Adipose tissue (tissue), 3 donors: ENCODE data around the gene SLX4IP. TPM values are rescaled to one million over a fixed set of nuclear protein-coding genes. Genes with fewer than 3 reads are reported as not detected.

ENCODE experiments used
- H3K27ac ChIP-seq: one replicate; pipeline ENCODE4 v1.5.1; 2013; ENCODE audit warnings: low read depth, low read length
- WGBS, 3 donors: extraction: QIAGEN DNeasy Blood & Tissue Kit; methylation state at CpG; one replicate each; pipeline ENCODE4 v1.1.7; 2013; 5-methylcytosine and 5-hydroxymethylcytosine counted together
- polyA plus RNA-seq, 3 donors: library from polyadenylated mRNA; stranded (reverse); fragments of 200-250 nt; gene quantifications; one replicate each; pipeline ENCODE4 v1.2.3, GENCODE V29; 2013
- donor health status: healthy with polysubstance abuse.
- donor health status: Bipolar disorder and iron deficiency.
- donor health status: healthy.

Gene SLX4IP
- polyA plus RNA-seq, 3 donors = 0.62 to 1.6 (median 1.1) TPM

DNA sequence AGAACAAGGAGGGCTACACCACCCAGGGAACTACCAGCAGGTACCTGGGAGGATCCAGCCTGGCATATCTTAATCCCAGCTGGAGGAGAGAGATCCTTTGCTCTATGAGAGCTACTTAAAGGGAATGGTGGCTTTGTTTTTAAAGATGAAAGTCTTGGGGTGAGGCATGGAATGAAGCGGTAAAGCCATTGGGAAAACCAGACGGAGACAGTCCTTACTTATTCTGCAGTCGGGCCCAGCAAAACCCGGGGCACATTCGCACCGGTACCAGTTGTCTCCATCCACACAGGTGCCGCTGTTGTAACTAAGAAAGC, 208.4 kb downstream of the SLX4IP start:
- H3K27ac ChIP-seq = no peak overlapping the region
- WGBS, 3 donors = 87 to 97% (median 92%) methylated on average over 7 of the region's 7 CpGs

DNA sequence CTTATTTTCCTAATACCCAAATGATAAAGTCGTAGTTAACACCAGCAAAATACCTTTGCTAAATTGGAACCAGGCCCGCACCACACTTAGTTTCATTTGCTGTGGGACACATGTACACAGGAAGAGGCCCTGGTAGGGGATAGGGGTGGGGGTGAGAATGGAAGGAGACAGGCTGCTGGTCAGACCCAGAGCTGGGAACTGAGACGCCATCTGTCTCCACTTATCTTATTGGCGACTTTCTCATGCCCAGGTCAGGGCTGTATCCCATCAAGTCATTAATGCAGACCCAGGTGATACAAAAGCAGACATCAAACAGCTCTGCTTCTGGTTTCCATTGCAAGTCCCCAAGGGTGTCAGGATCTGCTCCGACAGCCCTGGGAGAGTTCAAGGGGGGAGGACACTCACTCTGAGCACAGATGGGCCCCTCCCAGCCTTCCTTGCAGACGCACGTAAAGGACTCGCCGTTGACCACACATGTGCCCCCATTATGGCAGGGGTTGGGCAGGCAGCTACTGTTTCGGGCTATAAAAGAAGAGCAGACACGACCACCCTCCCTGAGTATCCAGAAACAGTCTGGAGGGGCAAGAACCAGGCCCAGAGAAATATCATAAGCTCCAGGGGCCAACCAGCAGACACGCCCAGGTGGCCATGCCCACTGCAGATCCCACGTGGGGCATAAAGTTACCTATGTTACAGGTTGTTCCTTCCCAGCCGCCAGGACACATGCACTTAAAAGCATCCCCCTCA, 209.5 kb downstream of the SLX4IP start:
- WGBS, 3 donors = 80 to 81% (median 80%) methylated on average over 14 of the region's 14 CpGs
- no peak overlapping the region for H3K27ac ChIP-seq

DNA sequence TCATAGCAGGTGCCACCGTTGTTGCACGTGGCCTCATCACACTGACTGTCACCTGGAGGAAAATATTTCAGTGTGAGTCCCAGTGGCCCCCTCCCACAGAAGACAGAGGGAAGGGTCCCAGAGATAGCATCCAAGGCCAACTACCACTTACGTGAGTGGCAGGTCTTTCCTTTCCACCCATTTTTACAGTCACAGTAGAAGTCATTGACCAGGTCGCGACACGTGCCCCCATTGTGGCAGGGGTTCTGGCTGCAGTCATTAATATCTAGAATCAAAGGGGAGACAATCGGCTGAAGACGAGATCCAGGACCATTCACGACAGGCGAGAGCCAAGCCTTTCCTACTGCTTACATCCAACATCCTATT, 210.1 kb downstream of the SLX4IP start:
- no peak overlapping the region for H3K27ac ChIP-seq
- 84 to 88% (median 88%) methylated on average over 10 of the region's 10 CpGs for WGBS, 3 donors

DNA sequence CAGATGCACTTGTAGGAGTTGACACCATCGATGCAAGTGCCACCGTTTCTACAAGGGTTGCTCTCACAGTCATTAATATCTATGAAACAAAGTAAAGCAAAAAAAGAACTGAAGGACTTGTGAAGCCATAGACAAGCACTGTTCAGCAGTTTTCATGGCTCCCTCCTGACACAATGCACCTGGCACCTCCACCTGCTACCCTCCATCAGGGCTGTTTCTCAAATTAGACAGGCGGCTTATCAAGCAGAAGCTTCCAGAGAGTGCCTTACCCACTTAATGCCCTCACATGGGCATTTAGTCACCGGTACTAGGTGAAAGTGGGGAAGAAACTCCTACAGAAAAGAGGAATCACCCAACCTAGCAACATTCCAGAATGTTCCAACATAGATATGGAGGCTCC, 210.9 kb downstream of the SLX4IP start:
- H3K27ac ChIP-seq = no peak overlapping the region
- WGBS, 3 donors = 81 to 87% (median 86%) methylated on average over 4 of the region's 4 CpGs

DNA sequence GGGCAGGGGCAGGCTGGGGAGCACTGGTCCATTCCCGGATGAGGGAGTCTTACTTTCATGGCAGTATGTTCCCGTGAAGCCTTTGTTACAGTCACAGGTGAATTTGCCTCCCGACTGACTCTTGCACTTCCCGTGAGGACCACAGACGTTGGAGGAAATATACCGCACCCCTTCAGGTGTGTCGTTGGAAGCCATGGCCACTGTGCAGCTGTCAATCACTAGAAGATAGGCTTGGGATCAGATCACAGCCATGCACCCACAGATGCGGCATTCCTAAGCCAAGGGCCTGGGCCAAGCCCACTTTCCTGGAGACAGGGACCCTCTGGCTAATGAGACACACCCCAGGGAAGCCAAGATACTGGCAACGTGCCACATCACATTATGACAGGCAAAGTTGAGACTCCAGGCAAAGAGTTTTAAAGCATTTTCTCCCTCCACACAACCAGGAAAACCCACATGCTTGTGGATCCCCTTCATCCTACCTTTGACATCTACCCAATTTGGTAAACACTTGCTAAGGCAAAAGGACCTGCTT, 211.8 kb downstream of the SLX4IP start:
- H3K27ac ChIP-seq = no peak overlapping the region
- 85 to 92% (median 85%) methylated on average over 9 of the region's 9 CpGs for WGBS, 3 donors

DNA sequence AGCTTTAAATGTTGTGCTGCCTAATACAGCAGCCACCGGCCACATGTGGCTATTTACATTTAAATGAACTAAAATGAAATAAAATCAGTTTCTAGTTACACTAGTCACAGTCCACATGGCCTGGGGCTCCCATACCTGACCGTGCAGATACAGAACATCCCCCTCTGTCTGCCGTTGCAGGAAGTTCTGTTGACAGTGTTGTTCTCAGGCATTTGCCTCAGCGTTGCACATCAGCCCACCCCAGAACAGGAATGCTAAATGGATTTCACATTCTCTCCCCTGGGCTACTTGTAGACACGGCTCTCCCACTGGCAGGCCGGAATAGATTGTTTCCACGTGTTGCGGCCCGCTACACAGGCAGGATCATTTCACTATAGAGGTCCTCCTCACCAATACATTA, 212.4 kb downstream of the SLX4IP start:
- 68 to 77% (median 71%) methylated on average over 9 of the region's 9 CpGs for WGBS, 3 donors
- H3K27ac ChIP-seq = no peak overlapping the region

DNA sequence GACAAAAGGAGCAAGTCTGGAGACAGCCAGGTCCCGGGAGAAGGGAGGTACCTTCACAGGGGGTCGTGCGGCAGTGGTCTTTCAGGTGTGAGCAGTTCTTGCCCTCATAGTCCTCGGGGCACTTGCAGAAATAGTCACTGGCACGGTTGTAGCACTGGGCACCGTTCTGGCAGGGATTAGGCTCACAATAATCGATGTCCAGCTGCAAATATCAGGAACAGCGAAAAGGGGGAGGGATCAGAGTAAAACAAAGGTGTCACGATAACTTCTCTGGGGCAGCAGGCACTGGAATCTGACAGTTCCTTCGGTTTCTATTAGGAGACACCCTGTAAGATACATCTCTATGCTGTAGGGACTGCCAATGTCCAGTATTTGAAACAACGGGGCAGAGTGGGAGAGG, 212.8 kb downstream of the SLX4IP start:
- WGBS, 3 donors = 82 to 89% (median 86%) methylated on average over 11 of the region's 11 CpGs
- no peak overlapping the region for H3K27ac ChIP-seq

DNA sequence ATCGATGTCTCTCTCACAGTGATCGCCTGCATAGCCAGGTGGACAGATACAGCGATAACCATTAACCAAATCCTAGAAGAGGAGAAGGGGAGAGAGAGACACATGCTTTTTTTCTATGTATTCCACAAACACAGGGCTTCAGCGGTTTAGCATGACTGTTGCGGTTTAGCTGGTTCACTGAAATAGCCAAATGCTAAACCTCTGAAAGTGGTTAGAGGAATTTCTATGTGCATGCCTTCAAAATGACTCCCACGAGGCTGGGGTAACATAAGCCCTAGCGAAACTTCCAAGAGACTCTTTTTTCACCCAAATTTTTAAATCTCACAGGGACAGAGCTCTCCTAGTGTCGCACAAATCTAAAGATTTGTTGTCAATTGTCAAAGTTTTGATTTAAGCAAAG, 213.5 kb downstream of the SLX4IP start:
- no peak overlapping the region for H3K27ac ChIP-seq
- 83 to 86% (median 85%) methylated on average over 8 of the region's 8 CpGs for WGBS, 3 donors

DNA sequence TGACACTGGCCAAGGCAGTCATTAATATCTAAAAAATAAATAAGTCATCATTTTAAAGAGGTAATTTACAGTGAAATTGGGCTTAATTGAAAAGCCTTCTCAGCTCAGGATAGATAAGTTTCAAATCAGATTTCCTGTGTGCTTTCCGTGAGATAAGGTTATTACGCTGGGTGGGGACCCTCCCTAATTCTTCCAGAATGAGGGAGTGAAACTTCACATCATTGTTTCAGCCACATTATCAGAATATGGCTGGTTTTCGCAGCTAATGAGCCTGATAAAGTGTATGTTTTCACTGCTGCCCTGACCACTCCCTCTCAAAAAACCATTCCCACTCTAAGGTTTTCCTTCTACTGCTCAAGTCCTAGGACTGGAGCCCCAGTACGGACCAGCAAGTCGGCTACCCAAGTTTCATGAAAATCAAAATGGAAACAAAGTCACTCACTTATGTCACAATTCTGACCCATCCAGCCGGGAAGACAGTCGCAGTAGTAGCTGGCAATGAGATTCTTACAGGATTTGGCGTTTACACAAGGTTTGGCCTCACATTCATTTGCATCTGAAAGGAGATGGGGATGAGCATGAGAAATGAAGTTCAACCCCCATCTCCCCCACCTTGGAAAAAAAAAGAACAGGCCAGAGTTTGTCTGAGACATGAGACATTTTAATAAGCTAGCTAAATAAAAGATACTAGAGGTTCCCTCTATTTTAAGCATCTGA, 214.1 kb downstream of the SLX4IP start:
- no peak overlapping the region for H3K27ac ChIP-seq
- 82 to 85% (median 84%) methylated on average over 8 of the region's 8 CpGs for WGBS, 3 donors

DNA sequence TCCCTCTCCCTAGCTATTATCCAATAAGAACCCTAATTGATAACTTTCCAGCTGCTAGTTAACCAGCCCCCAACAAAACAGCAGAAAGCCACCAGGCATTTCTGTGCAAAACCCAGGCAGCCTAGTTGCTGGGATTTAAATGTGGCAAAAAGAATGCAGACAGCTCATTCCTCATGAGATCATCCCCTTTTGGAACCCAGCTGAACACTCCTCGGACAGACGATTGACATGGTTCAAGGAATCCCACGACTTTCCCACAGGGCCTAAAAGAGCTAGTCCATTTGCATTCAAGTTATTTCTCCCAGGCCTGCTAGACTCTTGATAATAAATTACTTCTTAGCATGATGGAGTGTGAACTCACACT, 214.7 kb downstream of the SLX4IP start:
- no peak overlapping the region for H3K27ac ChIP-seq
- WGBS, 3 donors = 46 to 64% (median 62%) methylated on average over 3 of the region's 3 CpGs

DNA sequence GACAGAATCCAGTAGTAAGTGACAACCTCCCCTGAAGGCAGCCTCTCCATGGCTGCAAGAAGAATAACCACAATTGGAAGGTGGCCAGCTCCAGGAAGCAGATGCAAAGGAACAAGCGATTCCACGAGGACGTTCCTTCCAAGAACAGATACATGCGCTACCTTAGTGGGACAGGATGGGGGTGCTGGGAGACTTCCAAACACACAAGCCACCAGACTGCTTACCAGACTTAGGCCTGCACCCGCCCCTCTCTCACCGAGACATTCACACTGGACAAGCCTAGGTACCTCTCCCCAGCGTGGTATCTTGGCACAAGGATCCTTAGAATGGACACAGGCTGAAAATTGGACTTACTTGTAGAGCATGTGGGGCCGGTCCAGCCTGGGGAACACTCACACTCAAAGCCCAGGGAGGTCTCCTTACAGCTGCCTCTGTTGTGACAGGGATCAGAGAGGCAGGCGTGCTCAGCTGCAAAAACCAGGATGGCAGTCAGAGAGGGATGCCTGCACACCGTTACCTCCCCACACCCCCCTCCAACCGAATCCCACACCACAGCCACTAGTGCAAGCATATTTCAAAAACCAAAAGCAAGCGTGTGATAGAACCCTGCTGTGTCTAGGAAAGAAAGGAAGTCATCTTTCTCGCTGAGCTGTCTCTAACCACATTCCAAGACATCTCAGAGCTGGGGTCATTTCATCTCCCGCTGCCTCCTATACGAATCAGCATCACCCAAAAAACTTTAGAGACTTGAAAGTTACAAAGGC, 216.3 kb downstream of the SLX4IP start:
- 53 to 69% (median 59%) methylated on average over 15 of the region's 15 CpGs for WGBS, 3 donors

DNA sequence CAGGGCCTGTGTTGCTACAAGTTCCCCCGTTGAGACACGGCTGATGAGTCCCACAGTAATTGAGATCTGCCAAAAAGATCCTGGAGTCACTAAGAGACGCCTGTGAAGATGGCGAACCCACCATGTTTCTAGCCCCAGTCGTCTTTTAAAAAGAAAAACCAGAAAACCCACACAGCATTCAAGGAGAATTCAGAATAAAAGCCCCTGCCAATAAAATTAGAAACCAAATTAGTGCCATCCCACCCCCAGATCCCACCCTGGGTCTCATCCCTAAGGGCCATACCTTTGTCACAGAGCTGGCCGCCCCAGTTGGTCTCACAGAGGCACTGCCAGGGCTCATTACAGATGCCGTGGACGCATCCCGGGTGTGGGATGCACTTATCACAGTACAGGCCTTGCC, 217.1 kb downstream of the SLX4IP start:
- WGBS, 3 donors = 76 to 85% (median 80%) methylated on average over 9 of the region's 9 CpGs
- no peak overlapping the region for H3K27ac ChIP-seq

More for the DNA sequence above, 216.3 kb downstream of the SLX4IP start:
- no peak overlapping the region for H3K27ac ChIP-seq

DNA sequence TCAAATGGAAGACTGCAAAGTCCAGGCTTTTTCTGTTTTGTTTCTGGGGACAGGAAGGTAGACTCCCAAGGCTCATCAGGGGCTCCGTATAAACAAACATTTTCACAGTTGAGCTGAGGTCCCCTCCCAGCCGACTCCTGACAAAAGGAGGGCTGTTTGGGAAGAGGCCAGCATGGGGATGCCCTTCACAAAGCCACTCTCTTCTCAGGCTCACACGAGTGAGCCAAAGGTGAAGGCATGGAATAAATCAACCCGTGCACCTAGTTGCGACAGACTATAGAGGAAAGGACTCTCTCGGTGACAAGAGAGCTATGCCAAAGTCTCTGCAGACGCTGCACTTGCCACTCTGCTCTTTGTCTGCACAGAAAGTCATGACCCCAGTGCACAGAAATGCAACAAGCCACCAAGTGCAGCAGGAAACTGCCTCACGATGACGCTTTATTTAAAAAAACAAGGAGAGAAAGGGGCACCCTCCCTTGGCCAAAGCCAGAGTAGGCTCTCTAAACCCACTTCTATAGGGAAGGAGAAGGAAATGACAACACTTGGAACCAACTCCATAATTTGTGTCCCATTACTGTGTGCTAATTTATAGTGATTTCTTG, 217.7 kb downstream of the SLX4IP start:
- H3K27ac ChIP-seq = no peak overlapping the region
- WGBS, 3 donors = 36 to 47% (median 37%) methylated on average over 9 of the region's 9 CpGs

DNA sequence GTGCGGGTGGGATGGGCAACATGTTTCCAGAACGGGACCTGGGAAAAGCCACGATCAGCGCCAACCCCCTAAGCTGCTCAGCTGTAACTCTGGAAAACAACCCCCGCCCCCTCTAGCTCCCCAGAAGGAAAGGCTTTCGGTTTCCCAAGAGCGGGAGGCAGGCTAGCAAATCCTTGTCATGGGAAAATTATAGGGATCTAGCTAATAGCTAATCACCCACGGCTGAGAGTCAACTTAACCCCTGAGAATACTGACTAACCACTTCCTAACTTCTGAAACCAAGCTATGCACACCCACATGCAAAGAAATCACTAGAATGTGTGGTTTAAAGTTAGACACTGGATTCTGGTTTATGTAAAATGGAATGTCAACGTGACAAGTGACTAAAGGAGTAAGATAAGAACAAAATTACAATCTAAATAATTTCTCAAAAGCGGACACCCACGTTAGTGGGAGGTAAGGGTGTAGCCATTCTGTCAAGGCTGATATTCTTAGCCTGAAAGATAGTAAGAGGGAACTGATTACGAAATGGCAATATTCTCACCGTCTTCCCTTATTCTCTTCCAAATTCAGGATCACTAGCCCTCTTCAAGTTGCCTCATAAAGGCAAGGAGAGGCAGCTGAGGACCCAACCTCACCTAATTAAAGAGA, 218.6 kb downstream of the SLX4IP start:
- WGBS, 3 donors = 15 to 46% (median 44%) methylated on average over 13 of the region's 13 CpGs
- H3K27ac ChIP-seq = no peak overlapping the region

DNA sequence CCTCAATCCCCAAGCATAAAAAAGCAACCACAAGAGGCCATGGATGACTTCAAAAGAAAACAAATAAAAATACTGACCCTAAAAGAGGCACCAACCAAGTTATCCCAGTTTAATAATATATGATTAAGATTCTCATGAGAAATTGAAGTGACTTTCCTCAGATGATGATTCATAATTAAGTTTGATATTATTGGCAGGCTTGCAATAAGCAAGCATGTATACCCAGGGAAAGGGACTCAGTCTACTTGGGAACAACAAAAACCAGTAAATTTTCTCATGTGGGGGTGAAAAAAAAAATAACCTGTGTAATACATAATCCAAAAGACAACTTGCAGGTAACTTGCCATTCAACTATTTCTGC, 219.1 kb downstream of the SLX4IP start:
- no peak overlapping the region for H3K27ac ChIP-seq

DNA sequence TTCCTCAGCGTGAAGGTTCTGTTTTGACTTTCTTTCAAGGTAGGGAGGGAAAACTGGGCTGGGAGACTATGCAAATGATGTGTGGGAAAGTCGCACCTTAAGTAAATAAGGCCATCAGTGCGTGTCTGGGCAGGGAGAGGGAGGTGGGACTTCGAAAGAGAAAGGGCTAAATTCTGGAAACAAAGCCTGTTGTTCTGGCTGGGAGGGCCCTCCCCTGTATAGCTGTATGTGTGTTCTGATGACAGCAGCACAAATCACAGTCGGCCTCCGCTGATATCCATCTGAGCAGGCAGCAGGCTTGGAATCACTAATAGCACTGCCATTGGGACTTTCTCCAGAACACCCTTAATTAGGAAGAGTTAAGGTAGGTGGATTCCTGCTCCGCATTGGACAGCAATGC, 219.5 kb downstream of the SLX4IP start:
- 25 to 73% (median 73%) methylated on average over 7 of the region's 7 CpGs for WGBS, 3 donors
- no peak overlapping the region for H3K27ac ChIP-seq

DNA sequence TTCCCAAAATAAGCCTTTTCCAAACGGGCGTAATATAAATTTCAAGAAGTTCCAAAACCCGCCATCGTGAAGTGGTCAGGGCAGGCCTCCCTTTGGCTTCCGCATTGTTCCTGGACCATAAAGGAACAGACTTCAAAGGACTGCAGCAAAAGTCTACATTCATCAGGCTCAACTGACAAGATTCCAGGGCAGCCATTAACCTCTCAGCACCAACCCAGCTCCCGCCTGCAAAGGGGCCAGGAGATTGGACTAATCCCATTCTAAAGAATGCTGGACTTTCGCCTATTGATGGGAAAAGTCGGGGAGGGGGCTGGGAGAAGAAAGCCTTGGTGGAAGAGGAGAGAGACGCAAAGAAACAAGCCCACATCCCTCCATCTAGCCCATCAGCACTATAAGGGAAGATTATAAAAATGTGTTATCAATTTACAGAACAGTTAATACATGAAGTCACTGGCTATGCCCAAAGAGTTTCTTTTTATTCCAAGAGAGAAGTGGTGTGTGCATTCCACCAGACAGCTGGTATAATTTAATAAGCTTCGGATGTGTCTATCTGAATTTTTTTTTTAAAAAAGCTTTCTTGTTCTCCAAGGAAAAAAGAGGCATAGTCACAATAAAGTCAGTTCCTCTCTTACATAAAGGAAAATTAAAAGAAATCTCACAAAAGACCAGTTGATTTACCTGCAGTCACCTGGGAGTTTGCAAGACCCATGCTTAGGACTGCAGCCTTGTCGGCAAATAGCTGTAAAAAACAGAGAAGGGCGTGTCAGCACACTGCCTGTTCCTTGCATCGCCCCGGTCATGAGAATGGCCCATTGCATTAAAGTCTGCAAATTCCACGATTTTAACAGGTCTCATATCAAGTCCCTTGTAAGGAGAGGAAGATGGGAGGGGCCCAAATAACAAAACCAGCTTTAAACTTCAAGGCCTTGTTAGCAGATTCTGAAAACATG, 220.9 kb downstream of the SLX4IP start:
- 71 to 82% (median 81%) methylated on average over 15 of the region's 15 CpGs for WGBS, 3 donors
- H3K27ac ChIP-seq = no peak overlapping the region

DNA sequence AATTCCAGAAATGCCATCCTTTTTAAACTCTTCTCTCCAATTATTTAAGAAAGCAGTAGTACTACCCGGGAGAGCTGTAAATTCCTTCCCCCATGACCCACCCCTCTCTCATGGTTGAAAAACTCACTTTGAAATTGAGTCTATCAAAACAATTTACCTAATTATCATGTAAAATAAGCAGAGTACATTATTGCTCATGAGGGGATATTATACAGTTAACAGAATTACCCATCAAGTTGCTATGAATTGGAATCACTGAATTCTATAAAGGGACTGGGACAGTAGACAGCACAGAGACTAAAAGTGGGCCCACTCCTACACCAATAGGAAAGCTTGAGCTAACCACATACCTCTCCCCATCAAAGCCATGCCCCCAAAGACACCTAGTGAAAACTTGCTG, 222.3 kb downstream of the SLX4IP start:
- 80 to 100% (median 82%) methylated on average over 1 of the region's 1 CpG for WGBS, 3 donors
- H3K27ac ChIP-seq = no peak overlapping the region
